GM19372 (cell line): ENCODE measurements around the gene GAS2L1.
"Not testable (repeated sequence)": the region's sequence is repeated elsewhere in the genome, so short reads cannot be mapped to it uniquely, and the experiment has no call there.

ENCODE experiments used
- ATAC-seq: cut with Tn5 transposase; IDR thresholded peaks from one replicate; pipeline ENCODE4 v1.9.1; 2021; ENCODE audit warnings: mild to moderate bottlenecking, low read depth, moderate library complexity; ENCODE audit not compliant: unreplicated experiment

The GAS2L1 gene

GRCh38 chr22:29339381-29340235, 33.2 kb downstream of the GAS2L1 start:
- ATAC-seq, result no peak

DNA sequence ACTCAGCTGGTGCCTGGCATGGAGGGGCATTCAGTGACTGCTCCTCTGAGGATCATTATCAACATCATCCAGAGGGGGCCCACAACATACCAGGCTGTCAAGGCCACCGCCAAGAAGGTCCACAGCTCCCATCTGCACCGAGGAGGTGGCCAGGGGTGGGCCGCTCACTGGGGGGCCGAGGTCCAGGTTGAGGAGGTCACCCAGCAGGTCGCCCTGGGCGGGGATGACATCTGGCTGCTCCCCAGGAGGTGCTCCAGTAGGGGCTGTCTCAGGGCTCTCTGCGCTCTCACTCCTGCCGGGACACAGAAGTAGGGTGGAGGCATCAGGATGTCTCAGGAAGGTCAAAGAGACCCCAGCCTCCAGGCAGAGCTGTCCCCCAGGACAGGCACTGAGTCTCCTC, 34.1 kb downstream of the GAS2L1 start:
- no peak for ATAC-seq

- no peak for ATAC-seq
These were observed 34.8 kb downstream of the GAS2L1 start for GRCh38 chr22:29341056-29341848.

DNA sequence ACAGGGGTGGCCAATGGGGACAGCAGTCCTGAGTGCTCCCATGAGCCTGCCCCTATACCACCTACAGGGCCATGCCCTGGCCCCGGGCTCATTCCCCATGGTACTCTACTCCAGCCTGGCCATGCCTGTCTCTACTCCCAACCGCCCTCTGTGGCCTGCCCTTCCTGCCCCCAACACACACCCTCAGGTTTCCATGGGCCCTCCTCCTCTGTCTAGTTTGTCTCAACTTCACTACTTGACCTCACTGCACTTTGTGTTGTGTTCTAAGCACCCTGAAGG, 35.3 kb downstream of the GAS2L1 start:
- ATAC-seq, result no peak

GRCh38 chr22:29342177-29342576, 35.7 kb downstream of the GAS2L1 start:
- ATAC-seq, result no peak

DNA sequence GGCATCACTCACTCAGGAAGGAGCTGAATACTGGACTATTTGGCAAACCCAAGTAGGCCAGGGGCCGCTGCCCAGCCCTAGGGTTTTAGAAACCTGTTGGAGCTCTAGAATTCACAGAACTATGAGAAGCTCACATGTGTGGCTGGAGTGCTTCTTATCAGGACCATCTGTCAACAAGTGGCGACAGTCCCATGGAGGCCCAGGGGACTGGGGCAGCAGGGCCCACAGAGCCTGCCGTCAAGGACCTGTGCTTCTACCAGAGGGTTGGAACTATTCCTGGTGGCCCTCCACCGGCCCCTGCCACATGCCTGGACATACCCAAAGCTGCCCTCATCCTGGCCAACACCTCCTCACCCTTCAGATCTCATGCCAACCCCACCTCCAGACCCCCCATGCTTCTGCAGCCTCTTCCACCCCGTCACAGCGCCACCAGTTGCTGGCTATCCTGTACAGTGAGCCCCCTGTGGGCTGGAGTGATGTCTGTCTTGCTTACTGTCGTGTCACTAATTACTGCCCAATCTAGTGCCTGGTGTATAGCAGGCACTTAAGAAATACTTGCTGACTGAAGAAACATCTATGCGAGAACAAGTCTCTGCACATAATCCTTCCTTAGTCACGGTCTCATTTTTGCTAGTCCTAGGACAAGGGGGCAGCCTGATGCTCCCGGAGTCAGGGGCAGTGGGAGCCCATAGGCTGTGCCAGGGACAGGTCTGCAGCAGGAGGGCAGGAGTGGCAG, 36.3 kb downstream of the GAS2L1 start:
- ATAC-seq, result no peak

- ATAC-seq, result no peak
These were observed 36.9 kb downstream of the GAS2L1 start for GRCh38 chr22:29343313-29343805.

DNA sequence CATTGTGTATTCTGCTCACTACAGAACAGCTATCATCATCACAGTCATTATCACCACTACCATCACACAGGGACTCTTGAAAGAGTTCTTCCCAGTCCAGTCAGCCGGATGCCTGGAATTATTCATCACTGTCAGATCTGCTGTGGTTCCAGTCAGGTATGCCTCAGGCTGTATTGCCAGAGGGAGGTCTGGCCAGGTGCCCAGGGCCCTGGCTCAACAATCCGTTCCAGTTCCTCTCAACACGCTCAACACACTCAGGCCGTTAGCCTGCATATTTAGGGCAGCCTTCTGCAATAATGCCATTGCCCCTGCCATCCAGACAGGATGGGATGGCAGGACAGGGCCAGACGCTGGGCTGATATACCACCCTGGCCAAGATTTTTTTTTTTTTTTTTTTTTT, 37.7 kb downstream of the GAS2L1 start:
- ATAC-seq, result no peak

- ATAC-seq, result not testable (repeated sequence)
These were observed 38.4 kb downstream of the GAS2L1 start for GRCh38 chr22:29344889-29345288.

DNA sequence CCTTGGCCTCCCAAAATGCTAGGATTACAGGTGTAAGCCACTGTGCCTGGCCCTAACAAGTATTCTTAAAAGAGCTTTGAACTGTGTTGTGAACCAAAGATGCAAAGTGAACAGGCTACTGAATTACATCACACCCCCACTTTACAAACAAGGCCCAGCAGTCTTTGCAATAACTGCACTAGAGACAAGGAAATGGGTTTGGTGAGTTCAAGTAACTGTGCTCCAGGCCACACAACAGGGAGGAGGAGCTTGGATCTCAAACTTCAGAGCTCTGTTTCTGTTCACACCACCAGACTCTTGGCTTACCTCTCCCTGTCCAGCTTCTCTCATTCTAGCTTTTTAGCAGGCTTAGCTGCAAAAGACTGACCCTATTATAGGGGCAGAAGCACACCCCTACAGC, 39.5 kb downstream of the GAS2L1 start:
- ATAC-seq, result no peak

GRCh38 chr22:29346659-29347058, 40.2 kb downstream of the GAS2L1 start:
- ATAC-seq, result no peak

DNA sequence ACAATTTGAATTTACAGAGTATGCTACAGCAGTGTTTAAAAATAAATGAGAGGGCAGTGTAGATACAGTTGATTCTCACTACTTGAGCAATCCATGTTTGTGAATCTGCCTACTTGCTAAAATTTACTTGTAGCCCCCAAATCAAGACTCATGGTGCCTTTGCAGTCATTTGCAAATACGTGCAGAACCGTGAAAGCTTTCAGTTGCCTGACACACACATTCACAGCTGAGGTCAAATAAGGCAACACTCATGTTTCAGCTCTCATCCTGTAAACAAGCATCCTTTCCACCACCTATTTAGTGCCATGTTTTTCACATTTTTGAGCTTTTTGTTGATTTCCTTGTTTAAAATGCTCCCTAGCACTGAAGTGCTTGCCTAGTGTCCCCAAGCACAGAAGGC, 41.6 kb downstream of the GAS2L1 start:
- ATAC-seq, result no peak

- no peak for ATAC-seq
These were observed 42.5 kb downstream of the GAS2L1 start for GRCh38 chr22:29348956-29349355.

DNA sequence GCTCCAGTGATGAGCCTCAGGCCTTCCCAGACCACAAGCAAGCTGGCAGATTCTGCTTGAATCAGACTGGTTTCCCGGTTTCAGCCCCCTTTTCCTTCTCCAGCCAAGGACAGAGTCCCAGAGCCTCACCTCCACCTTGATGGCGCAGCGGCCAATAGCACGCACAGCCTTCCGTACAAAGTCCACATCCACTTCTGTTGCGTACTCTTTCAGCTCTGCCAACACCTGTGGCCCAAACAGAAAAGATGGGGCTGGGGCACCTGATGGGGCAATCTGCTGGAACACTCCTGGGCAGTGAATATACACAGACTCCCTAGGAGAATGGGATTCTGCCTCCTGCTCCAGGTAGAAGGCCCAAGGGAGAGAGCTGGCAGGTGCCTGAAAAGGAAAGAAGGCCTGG, 44.6 kb downstream of the GAS2L1 start:
- no peak for ATAC-seq

DNA sequence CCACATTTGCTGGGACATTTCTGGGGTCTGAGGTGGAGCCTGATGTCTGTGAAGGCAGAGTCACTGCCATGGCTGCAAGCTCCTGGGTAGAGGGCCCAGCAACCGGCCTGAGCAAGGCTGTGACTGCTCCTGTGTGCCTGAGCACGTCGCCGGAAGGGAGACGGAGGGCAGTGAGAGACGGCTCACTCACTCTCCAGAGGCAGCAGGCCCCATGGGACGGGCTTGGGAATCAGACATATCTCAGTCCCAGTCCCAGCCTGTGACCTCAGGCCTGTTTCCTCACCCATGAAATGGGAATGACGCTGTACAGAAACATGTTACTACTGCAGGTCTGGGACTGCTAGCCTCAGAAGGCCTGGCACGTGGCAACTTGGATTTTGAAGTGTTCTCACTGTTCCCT, 45.4 kb downstream of the GAS2L1 start:
- ATAC-seq, result no peak

GRCh38 chr22:29352778-29353177, 46.3 kb downstream of the GAS2L1 start:
- ATAC-seq, result no peak

DNA sequence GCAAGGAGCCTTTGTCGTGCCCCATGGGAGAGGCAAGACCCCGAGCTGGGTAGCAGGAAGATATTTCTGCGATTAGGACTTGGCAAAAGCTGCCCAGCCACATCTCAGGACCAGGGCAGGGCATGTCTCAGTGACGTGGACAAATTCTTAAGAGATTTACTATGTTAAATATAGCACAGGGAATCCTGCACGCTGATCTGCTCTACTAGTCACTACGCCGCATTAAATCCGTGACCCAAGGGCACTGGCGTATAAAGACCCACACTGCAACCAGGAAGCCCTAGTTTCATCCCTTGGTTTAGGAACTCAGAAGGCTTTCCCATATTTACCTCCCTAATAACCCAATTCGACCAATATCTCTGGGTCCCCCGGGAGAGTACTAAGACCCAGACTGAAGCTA, 46.8 kb downstream of the GAS2L1 start:
- ATAC-seq, result no peak

- ATAC-seq, result no peak
These were observed 47.4 kb downstream of the GAS2L1 start for GRCh38 chr22:29353860-29354259.

GRCh38 chr22:29357193-29357890, 50.9 kb downstream of the GAS2L1 start:
- ATAC-seq, result not testable (repeated sequence)

GRCh38 chr22:29359469-29359868, 53.0 kb downstream of the GAS2L1 start:
- no peak for ATAC-seq
